ENCODE measurements around the gene CITED4. TPM values are rescaled to one million over a fixed set of nuclear protein-coding genes. Genes with fewer than 3 reads are reported as not detected.

The CITED4 gene
- total RNA-seq, 4 donors from 2014 or later, result 7.6 to 30.1 (median 16.5) TPM

GRCh38 chr1:40878906-40879305 lies 16.7 kb upstream of the CITED4 start:
- no peak for TF ChIP-seq CTCF (IDR thresholded peaks at IDR 0.05)
- no peak for TF ChIP-seq EP300 (IDR thresholded peaks at IDR 0.05; ENCODE audit: low read depth)
- Histone ChIP-seq H3K4me3 (no peak overlapping the region), H3K27ac (no peak overlapping the region), H3K36me3 (no peaks in the 10 kb centered on the region), H3K27me3 (peaks cover 14% of the 10 kb centered on the region), H3K9me3 (no peaks in the 10 kb centered on the region), H3K4me1 (peaks cover 0 to 16% (median under 1%) of the 10 kb centered on the region in 4 donors)
- no peak for DNase-seq
- in situ Hi-C loops (cut with MboI; ENCODE audit: low pct_ligation_motif_present in 1 of 4, low pct_unique_long_range_greater_than_20kb in 1 of 4, low sequenced_read_pairs in 3 of 4), result no loop called here
- 93% methylated on average over 2 of the region's 2 CpGs; no CpG with 5 or more reads in 1 of the 2 donors for WGBS, 2 donors (ENCODE audit: low coverage in 1 of 2)
- intact Hi-C loops (cut with DNase I; ENCODE audit: low total_unique reads), result no loop called here

DNA sequence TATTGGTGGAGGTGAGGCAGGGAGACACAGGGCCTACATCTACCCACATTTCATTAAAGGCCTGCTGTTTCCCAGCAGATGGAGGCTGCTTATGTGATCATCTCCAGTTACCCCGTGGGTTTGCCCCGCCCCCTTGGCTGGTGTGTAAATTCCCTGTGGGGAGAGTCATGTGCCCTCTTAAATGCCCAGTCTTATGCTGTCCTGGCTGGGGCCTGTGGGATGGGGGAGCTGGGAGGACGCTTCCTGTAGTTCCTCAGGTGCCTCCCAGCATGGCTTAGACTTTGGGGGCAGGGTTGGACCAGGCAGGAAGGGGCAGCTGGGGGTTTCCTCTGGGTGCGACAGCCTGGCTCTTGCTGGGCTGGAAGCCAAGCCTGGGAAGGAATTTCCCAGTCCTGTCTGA lies 15.5 kb upstream of the CITED4 start:
- Histone ChIP-seq H3K27me3 (peaks cover 2% of the 10 kb centered on the region), H3K4me3 (no peak overlapping the region), H3K4me1 (peaks cover 0 to 14% (median 0%) of the 10 kb centered on the region in 4 donors), H3K9me3 (no peaks in the 10 kb centered on the region), H3K27ac (peak overlapping the region; percentile 9 to 53 (median 28)), H3K36me3 (no peaks in the 10 kb centered on the region)
- no peak for TF ChIP-seq POLR2A (IDR thresholded peaks at IDR 0.05)
- intact Hi-C loops (cut with DNase I; ENCODE audit: low total_unique reads) (no loop called here), in situ Hi-C loops (cut with MboI; ENCODE audit: low pct_ligation_motif_present in 1 of 4, low pct_unique_long_range_greater_than_20kb in 1 of 4, low sequenced_read_pairs in 3 of 4) (no loop called here)
- WGBS, 2 donors (ENCODE audit: low coverage in 1 of 2), result 17 to 32% methylated on average over 1 to 4 of the region's 4 CpGs
- DNase-seq, result peak; percentile 33

GRCh38 chr1:40876891-40877290 lies 14.7 kb upstream of the CITED4 start:
- H3K27me3 ChIP-seq, result no peaks in the 10 kb centered on the region
- WGBS, 2 donors (ENCODE audit: low coverage in 1 of 2), result 100% methylated on average over 1 of the region's 1 CpG
- H3K4me1 ChIP-seq, result peaks cover 0 to 14% (median 0%) of the 10 kb centered on the region in 4 donors
- no peak for TF ChIP-seq CTCF (IDR thresholded peaks at IDR 0.05)
- TF ChIP-seq EP300 (IDR thresholded peaks at IDR 0.05; ENCODE audit: low read depth), result no peak
- TF ChIP-seq POLR2A (IDR thresholded peaks at IDR 0.05), result no peak
- peak overlapping the region in 3 of 4 donors; percentile 9 to 53 (median 16) for H3K27ac ChIP-seq
- in situ Hi-C loops (cut with MboI; ENCODE audit: low pct_ligation_motif_present in 1 of 4, low pct_unique_long_range_greater_than_20kb in 1 of 4, low sequenced_read_pairs in 3 of 4), result no loop called here
- intact Hi-C loops (cut with DNase I; ENCODE audit: low total_unique reads), result no loop called here
- no peak overlapping the region for H3K4me3 ChIP-seq
- DNase-seq, result no peak
- H3K36me3 ChIP-seq, result no peaks in the 10 kb centered on the region
- H3K9me3 ChIP-seq, result no peaks in the 10 kb centered on the region

- Histone ChIP-seq H3K27me3 (no peaks in the 10 kb centered on the region), H3K9me3 (no peaks in the 10 kb centered on the region), H3K4me3 (no peak overlapping the region), H3K4me1 (peaks cover 0 to 14% (median 0%) of the 10 kb centered on the region in 4 donors), H3K27ac (peak overlapping the region in 1 of 4 donors; percentile 3), H3K36me3 (no peaks in the 10 kb centered on the region)
- WGBS, 2 donors (ENCODE audit: low coverage in 1 of 2), result 81 to 94% methylated on average over 2 of the region's 2 CpGs
- intact Hi-C loops (cut with DNase I; ENCODE audit: low total_unique reads) (no loop called here), in situ Hi-C loops (cut with MboI; ENCODE audit: low pct_ligation_motif_present in 1 of 4, low pct_unique_long_range_greater_than_20kb in 1 of 4, low sequenced_read_pairs in 3 of 4) (no loop called here)
- TF ChIP-seq POLR2A (IDR thresholded peaks at IDR 0.05) (no peak), EP300 (IDR thresholded peaks at IDR 0.05; ENCODE audit: low read depth) (no peak), CTCF (IDR thresholded peaks at IDR 0.05) (no peak), POLR2AphosphoS5 (IDR thresholded peaks at IDR 0.05) (no peak)
- no peak for DNase-seq
Measured at GRCh38 chr1:40876436-40876761, 14.2 kb upstream of the CITED4 start.

- DNase-seq, result no peak
- Histone ChIP-seq H3K27ac (no peak overlapping the region), H3K27me3 (no peaks in the 10 kb centered on the region), H3K4me1 (peaks cover 0 to 14% (median 0%) of the 10 kb centered on the region in 4 donors), H3K36me3 (no peaks in the 10 kb centered on the region), H3K9me3 (no peaks in the 10 kb centered on the region), H3K4me3 (no peak overlapping the region)
- WGBS, 2 donors (ENCODE audit: low coverage in 1 of 2), result 90% methylated on average over 6 of the region's 7 CpGs; no CpG with 5 or more reads in 1 of the 2 donors
- in situ Hi-C loops (cut with MboI; ENCODE audit: low pct_ligation_motif_present in 1 of 4, low pct_unique_long_range_greater_than_20kb in 1 of 4, low sequenced_read_pairs in 3 of 4), result no loop called here
- TF ChIP-seq EP300 (IDR thresholded peaks at IDR 0.05; ENCODE audit: low read depth) (no peak), CTCF (IDR thresholded peaks at IDR 0.05) (no peak), POLR2AphosphoS5 (IDR thresholded peaks at IDR 0.05) (no peak), POLR2A (IDR thresholded peaks at IDR 0.05) (no peak)
- intact Hi-C loops (cut with DNase I; ENCODE audit: low total_unique reads), result no loop called here
Measured at GRCh38 chr1:40873863-40874472, 11.8 kb upstream of the CITED4 start.

Measured in transverse colon (tissue), 4 donors.